GM12878 (cell line): ENCODE results near the gene SLC1A2. TPM values are rescaled to one million over a fixed set of nuclear protein-coding genes. Genes with fewer than 3 reads are reported as not detected.

Experiments
- ATAC-seq: fragments of 200-7000 bp; cut with Tn5 transposase; 3 replicates; pipeline ENCODE4 v1.9.1; 2020; ENCODE audit warnings: mild to moderate bottlenecking, moderate library complexity
- BruUV-seq: library from RNA; stranded (reverse); fragments of 400-500 nt; replicated peaks from 2 replicates; lab custom pipeline; 2021; lab: Mats Ljungman, UMichigan
- CTCF ChIA-PET: fragments of 300-600 bp; sonication (Branson Sonifier 250); formaldehyde crosslinking; extraction: SDS; loops from one replicate; lab custom pipeline; 2021; ENCODE audit warnings: inconsistent platforms; lab: Yijun Ruan, JAX
- POLR2A ChIA-PET: fragments of 350-600 bp; formaldehyde crosslinking; extraction: SDS; loops from one replicate; lab custom pipeline; 2021; ENCODE audit warnings: inconsistent platforms; lab: Charles Lee
- RAD21 ChIA-PET: fragments of 300-600 bp; sonication (Branson Sonifier 250); formaldehyde crosslinking; loops from one replicate; lab custom pipeline; 2023; ENCODE audit warnings: antibody characterized with exemption; ENCODE audit not compliant: unreplicated experiment; lab: Charles Lee
- SMC1A ChIA-PET: fragments of 300-600 bp; sonication (Branson Sonifier 250); formaldehyde crosslinking; loops from one replicate; lab custom pipeline; 2023; ENCODE audit not compliant: unreplicated experiment, uncharacterized antibody; lab: Charles Lee
- DNase-seq: peaks from one replicate; pipeline ENCODE4 v3.0.0-alpha.2; 2011; ENCODE audit warnings: low read depth, low spot score
- FAIRE-seq: peaks from 3 replicates; lab custom pipeline; 2011; peaks lifted over from hg19 to GRCh38; lab: Jason Lieb, UNC
- H2AFZ ChIP-seq: 2 replicates; pipeline ENCODE4 v1.6.0; 2011; ENCODE audit warnings: low read depth, low read length, control low read depth; ENCODE audit not compliant: control insufficient read depth
- H3K27ac ChIP-seq: 2 replicates; pipeline ENCODE4 v1.5.1; 2011; ENCODE audit warnings: control low read depth; ENCODE audit not compliant: control insufficient read depth, insufficient read depth
- H3K27me3 ChIP-seq, 2 experiments: replicated peaks in 1 of 2; 2 replicates each; pipeline versions ENCODE4 v1.6.0 to v1.6.1; 2011; ENCODE audit warnings: low read length in 1 of 2; ENCODE audit not compliant: control insufficient read depth in 2 of 2, insufficient read depth in 2 of 2
- H3K36me3 ChIP-seq, 2 experiments: 2 replicates each; pipeline ENCODE4 v1.5.1; 2011; ENCODE audit warnings: low read length in 1 of 2; ENCODE audit not compliant: control insufficient read depth in 2 of 2, insufficient read depth in 2 of 2
- H3K4me1 ChIP-seq: 2 replicates; pipeline ENCODE4 v1.6.1; 2011; ENCODE audit warnings: mild to moderate bottlenecking, low read length, moderate library complexity, mixed read lengths; ENCODE audit not compliant: control insufficient read depth, insufficient read depth
- H3K4me2 ChIP-seq: 2 replicates; pipeline ENCODE4 v1.6.0; 2011; ENCODE audit warnings: control low read depth; ENCODE audit not compliant: control insufficient read depth, insufficient read depth
- H3K4me3 ChIP-seq: fragments of 200-600 bp; sonication (generic); 2 replicates; pipeline ENCODE4 v1.5.1; 2016
- H3K79me2 ChIP-seq: 2 replicates; pipeline ENCODE4 v1.6.0; 2011; ENCODE audit warnings: low read length; ENCODE audit not compliant: control insufficient read depth, insufficient read depth
- H3K9ac ChIP-seq: 2 replicates; pipeline ENCODE4 v1.8.0; 2011; ENCODE audit warnings: low read length, control low read depth, mixed read lengths; ENCODE audit not compliant: control insufficient read depth, insufficient read depth
- H3K9me3 ChIP-seq: replicated peaks from 3 replicates; pipeline ENCODE4 v1.5.1; 2011; ENCODE audit warnings: mild to moderate bottlenecking, low read length; ENCODE audit not compliant: control insufficient read depth, insufficient read depth
- H4K20me1 ChIP-seq: 2 replicates; pipeline ENCODE4 v1.6.0; 2011; ENCODE audit not compliant: control insufficient read depth, insufficient read depth
- ATF7 ChIP-seq: fragments of 450-650 bp; IDR thresholded peaks from 2 replicates; pipeline ENCODE4 v1.6.1; 2016; ENCODE audit warnings: low read depth, mild to moderate bottlenecking
- DPF2 ChIP-seq: fragments of 450-650 bp; IDR thresholded peaks from 2 replicates; pipeline ENCODE4 v1.6.1; 2017; ENCODE audit warnings: mild to moderate bottlenecking
- NFXL1 ChIP-seq: fragments of 450-650 bp; IDR thresholded peaks from 2 replicates; pipeline ENCODE4 v1.6.1; 2017; ENCODE audit warnings: antibody characterized with exemption, mild to moderate bottlenecking, borderline replicate concordance
- SMARCA5 ChIP-seq: fragments of 450-650 bp; IDR thresholded peaks from 2 replicates; pipeline ENCODE4 v1.6.1; 2017; ENCODE audit warnings: mild to moderate bottlenecking
- WGBS: methylation state at CpG from one replicate; pipeline ENCODE4 v1.1.6; 2016; ENCODE audit warnings: low lambda C conversion rate; ENCODE audit not compliant: insufficient replicate concordance, insufficient coverage; ENCODE audit errors: missing lambda C conversion rate; 5-methylcytosine and 5-hydroxymethylcytosine counted together
- in situ Hi-C: fragments of 300-500 bp; cut with MboI; formaldehyde crosslinking; loops from 9 replicates; pipeline ENCODE4 v1.14.3; 2018; ENCODE audit warnings: mixed read lengths
- intact Hi-C: fragments of 100-400 bp; cut with micrococcal nuclease; formaldehyde crosslinking; loops from one replicate; pipeline ENCODE4 v1.14.2; 2022; ENCODE audit not compliant: unreplicated experiment
- polyA plus RNA-seq, 11 experiments: library from polyadenylated mRNA; depleted of rRNA in 4 of 11; unstranded in 6 of 11; stranded (reverse) in 5 of 11; fragments of >200 nt; fragmentation: Nextera tagmentation in 4 of 11; fragmentation: Illumina TruSeq in 1 of 11; extraction: Ambion mirVana in 4 of 11; extraction: Trizol in 1 of 11; gene quantifications; 1 replicate in 1 of 11; 2 replicates in 10 of 11; pipeline versions ENCODE4 v1.2.1 to v1.2.3, GENCODE V29; 2011 to 2016; ENCODE audit warnings: inconsistent platforms in 2 of 11, missing spikeins in 2 of 11, low read depth in 1 of 11
- total RNA-seq, 4 experiments: library from RNA; depleted of rRNA in 3 of 4; stranded (reverse); fragments of >200 nt in 3 of 4; fragmentation: Illumina TruSeq in 1 of 4; extraction: Trizol in 1 of 4; gene quantifications; 2 replicates each; pipeline versions ENCODE4 v1.2.1 to v1.2.3, GENCODE V29; 2013 to 2021
- TF ChIP-seq, protein P1 (sequence below): fragments of 450-650 bp; formaldehyde crosslinking; IDR thresholded peaks from 2 replicates; pipeline ENCODE4 v1.4.0; 2020; ENCODE audit warnings: mild to moderate bottlenecking, moderate library complexity
- TF ChIP-seq, protein P2 (sequence below): fragments of 450-650 bp; conservative IDR thresholded peaks from 2 replicates; pipeline ENCODE4 v1.6.1; 2017; ENCODE audit warnings: mild to moderate bottlenecking, moderate library complexity

Gene SLC1A2
- total and polyA plus RNA-seq, 10 of the 15 experiments (the other 5 are each of a cell fraction or from before 2014, with no cell fraction given): 0.01 to 0.84 (median 0.22) TPM; not detected in 1

- SMC1A ChIA-PET: interaction anchor here (1.0 to 2.2 kb wide), 3 partner anchors 10 to 74 kb away, joined by 3 to 11 read pairs (median 5); no protein-coding TSS in a partner anchor
- FAIRE-seq: no peak
- no peak overlapping the region for H2AFZ ChIP-seq
- 59% methylated on average over 3 of the region's 3 CpGs for WGBS
- DNase-seq: no peak
- no TSS peak for BruUV-seq
- POLR2A ChIA-PET: no interaction called here
- H3K9ac ChIP-seq: no peak overlapping the region
- no peaks in the 10 kb centered on the region for H3K27me3 ChIP-seq
- H3K79me2 ChIP-seq: no peaks in the 10 kb centered on the region
- no peak for ATAC-seq
- H3K4me2 ChIP-seq: no peak overlapping the region
- no peaks in the 10 kb centered on the region for H4K20me1 ChIP-seq
- in situ Hi-C loops: no loop called here
- no peaks in the 10 kb centered on the region for H3K36me3 ChIP-seq
- no peaks in the 10 kb centered on the region for H3K4me1 ChIP-seq
- CTCF ChIA-PET: interaction anchor here (1.1 to 2.4 kb wide), 3 partner anchors 9 to 66 kb away, joined by 3 to 8 read pairs (median 3); no protein-coding TSS in a partner anchor
- H3K9me3 ChIP-seq: peaks cover 4% of the 10 kb centered on the region; the same call in 1 of the 3 replicates
- TF ChIP-seq SMARCA5: no peak
- TF ChIP-seq, all 136 proteins: peak for 0
- intact Hi-C loops: no loop called here
- RAD21 ChIA-PET: no interaction called here
- Histone ChIP-seq H3K4me3 (no peak overlapping the region), H3K27ac (no peak overlapping the region)
These were observed 171.9 kb downstream of the SLC1A2 start for GRCh38 chr11:35247428-35247827.

GRCh38 chr11:35246745-35247144 is 172.6 kb downstream of the SLC1A2 start:
- DNase-seq (no peak), ATAC-seq (no peak), FAIRE-seq (no peak)
- Histone ChIP-seq H3K36me3 (no peaks in the 10 kb centered on the region), H4K20me1 (no peaks in the 10 kb centered on the region), H3K4me2 (no peak overlapping the region), H3K4me3 (no peak overlapping the region), H3K9ac (no peak overlapping the region), H3K4me1 (no peaks in the 10 kb centered on the region), H3K79me2 (no peaks in the 10 kb centered on the region), H3K27me3 (no peaks in the 10 kb centered on the region), H3K27ac (no peak overlapping the region), H3K9me3 (peaks cover 4% of the 10 kb centered on the region; the same call in 1 of the 3 replicates), H2AFZ (no peak overlapping the region)
- BruUV-seq: no TSS peak
- WGBS: 54% methylated on average over 2 of the region's 2 CpGs
- SMC1A ChIA-PET: interaction anchor here (0.8 to 2.5 kb wide), 10 partner anchors 10 to 321 kb away, joined by 3 to 11 read pairs (median 4); no protein-coding TSS in a partner anchor
- in situ Hi-C loops (no loop called here), intact Hi-C loops (no loop called here)
- CTCF ChIA-PET: interaction anchor here (1.0 to 2.4 kb wide), 7 partner anchors 8 to 244 kb away, joined by 3 to 8 read pairs (median 3); no protein-coding TSS in a partner anchor
- RAD21 ChIA-PET: interaction anchor here (1.1 to 1.8 kb wide), 3 partner anchors 10 to 122 kb away, joined by 3 to 4 read pairs (median 3); no protein-coding TSS in a partner anchor
- POLR2A ChIA-PET: interaction anchor here (0.7 kb wide), 1 partner anchor 9 kb away, joined by 3 read pairs; no protein-coding TSS in a partner anchor
- TF ChIP-seq ATF7: no peak
- TF ChIP-seq, protein P1, sequence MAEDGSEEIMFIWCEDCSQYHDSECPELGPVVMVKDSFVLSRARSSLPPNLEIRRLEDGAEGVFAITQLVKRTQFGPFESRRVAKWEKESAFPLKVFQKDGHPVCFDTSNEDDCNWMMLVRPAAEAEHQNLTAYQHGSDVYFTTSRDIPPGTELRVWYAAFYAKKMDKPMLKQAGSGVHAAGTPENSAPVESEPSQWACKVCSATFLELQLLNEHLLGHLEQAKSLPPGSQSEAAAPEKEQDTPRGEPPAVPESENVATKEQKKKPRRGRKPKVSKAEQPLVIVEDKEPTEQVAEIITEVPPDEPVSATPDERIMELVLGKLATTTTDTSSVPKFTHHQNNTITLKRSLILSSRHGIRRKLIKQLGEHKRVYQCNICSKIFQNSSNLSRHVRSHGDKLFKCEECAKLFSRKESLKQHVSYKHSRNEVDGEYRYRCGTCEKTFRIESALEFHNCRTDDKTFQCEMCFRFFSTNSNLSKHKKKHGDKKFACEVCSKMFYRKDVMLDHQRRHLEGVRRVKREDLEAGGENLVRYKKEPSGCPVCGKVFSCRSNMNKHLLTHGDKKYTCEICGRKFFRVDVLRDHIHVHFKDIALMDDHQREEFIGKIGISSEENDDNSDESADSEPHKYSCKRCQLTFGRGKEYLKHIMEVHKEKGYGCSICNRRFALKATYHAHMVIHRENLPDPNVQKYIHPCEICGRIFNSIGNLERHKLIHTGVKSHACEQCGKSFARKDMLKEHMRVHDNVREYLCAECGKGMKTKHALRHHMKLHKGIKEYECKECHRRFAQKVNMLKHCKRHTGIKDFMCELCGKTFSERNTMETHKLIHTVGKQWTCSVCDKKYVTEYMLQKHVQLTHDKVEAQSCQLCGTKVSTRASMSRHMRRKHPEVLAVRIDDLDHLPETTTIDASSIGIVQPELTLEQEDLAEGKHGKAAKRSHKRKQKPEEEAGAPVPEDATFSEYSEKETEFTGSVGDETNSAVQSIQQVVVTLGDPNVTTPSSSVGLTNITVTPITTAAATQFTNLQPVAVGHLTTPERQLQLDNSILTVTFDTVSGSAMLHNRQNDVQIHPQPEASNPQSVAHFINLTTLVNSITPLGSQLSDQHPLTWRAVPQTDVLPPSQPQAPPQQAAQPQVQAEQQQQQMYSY (CRISPR knock-in tag): no peak
- no peak for TF ChIP-seq DPF2
- TF ChIP-seq, protein P2, sequence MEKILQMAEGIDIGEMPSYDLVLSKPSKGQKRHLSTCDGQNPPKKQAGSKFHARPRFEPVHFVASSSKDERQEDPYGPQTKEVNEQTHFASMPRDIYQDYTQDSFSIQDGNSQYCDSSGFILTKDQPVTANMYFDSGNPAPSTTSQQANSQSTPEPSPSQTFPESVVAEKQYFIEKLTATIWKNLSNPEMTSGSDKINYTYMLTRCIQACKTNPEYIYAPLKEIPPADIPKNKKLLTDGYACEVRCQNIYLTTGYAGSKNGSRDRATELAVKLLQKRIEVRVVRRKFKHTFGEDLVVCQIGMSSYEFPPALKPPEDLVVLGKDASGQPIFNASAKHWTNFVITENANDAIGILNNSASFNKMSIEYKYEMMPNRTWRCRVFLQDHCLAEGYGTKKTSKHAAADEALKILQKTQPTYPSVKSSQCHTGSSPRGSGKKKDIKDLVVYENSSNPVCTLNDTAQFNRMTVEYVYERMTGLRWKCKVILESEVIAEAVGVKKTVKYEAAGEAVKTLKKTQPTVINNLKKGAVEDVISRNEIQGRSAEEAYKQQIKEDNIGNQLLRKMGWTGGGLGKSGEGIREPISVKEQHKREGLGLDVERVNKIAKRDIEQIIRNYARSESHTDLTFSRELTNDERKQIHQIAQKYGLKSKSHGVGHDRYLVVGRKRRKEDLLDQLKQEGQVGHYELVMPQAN: no peak
- TF ChIP-seq NFXL1: no peak
